Neural progenitor cell (in vitro differentiated cells): ENCODE results near the gene MARCHF3.

Experiments used
- CTCF ChIP-seq: fragments of 200-600 bp; sonication (generic); IDR thresholded peaks from 2 replicates; pipeline ENCODE4 v1.5.1; 2017; ENCODE audit warnings: antibody characterized with exemption, mild to moderate bottlenecking
- EZH2 ChIP-seq: fragments of 200-600 bp; sonication (generic); IDR thresholded peaks from 2 replicates; pipeline ENCODE4 v1.6.1; 2017; ENCODE audit warnings: antibody characterized with exemption, mild to moderate bottlenecking, moderate library complexity
- EZH2phosphoT487 ChIP-seq: fragments of 200-600 bp; sonication (generic); IDR thresholded peaks from 2 replicates; pipeline ENCODE4 v1.6.1; 2017; ENCODE audit warnings: antibody characterized with exemption

GRCh38 chr5:126947146-126948010 lies 83.0 kb downstream of the MARCHF3 start:
- TF ChIP-seq CTCF (no peak), EZH2phosphoT487 (no peak), EZH2 (no peak)
